Heart left ventricle (tissue), 16 donors: ENCODE results near the gene XXYLT1. TPM values are rescaled to one million over a fixed set of nuclear protein-coding genes. Genes with fewer than 3 reads are reported as not detected.

Experiments
- ATAC-seq, 4 donors: fragments of 200-7000 bp; cut with Tn5 transposase; one replicate each; pipeline ENCODE4 v1.9.1; 2020 to 2022; ENCODE audit warnings: moderate library complexity in 4 of 4, mild to moderate bottlenecking in 3 of 4, moderate number of reproducible peaks in 1 of 4
- DNase-seq, 5 donors: peaks; one replicate each; pipeline ENCODE4 v3.0.0-alpha.2; 2020
- H3K27ac ChIP-seq, 12 donors: fragments of 200-600 bp; sonication (generic) in 4 of 12; one replicate each; pipeline versions ENCODE4 v1.5.0 to v1.8.0; 2016 to 2022; ENCODE audit warnings: mild to moderate bottlenecking in 2 of 12
- H3K27me3 ChIP-seq, 9 donors: fragments of 200-600 bp; sonication (generic) in 2 of 9; one replicate each; pipeline versions ENCODE4 v1.5.1 to v1.8.0; 2016 to 2022; ENCODE audit warnings: mild to moderate bottlenecking in 3 of 9
- H3K36me3 ChIP-seq, 9 donors: fragments of 200-600 bp; sonication (generic) in 2 of 9; one replicate each; pipeline versions ENCODE4 v1.5.0 to v1.8.0; 2018 to 2022; ENCODE audit warnings: mild to moderate bottlenecking in 2 of 9
- H3K4me1 ChIP-seq, 12 donors: fragments of 200-600 bp; sonication (generic) in 4 of 12; one replicate each; pipeline versions ENCODE4 v1.5.0 to v1.8.0; 2016 to 2022; ENCODE audit warnings: mild to moderate bottlenecking in 3 of 12
- H3K4me3 ChIP-seq, 12 donors: fragments of 200-600 bp; sonication (generic) in 4 of 12; one replicate each; pipeline versions ENCODE4 v1.5.0 to v1.8.0; 2017 to 2022; ENCODE audit warnings: mild to moderate bottlenecking in 9 of 12, moderate library complexity in 4 of 12
- H3K9me3 ChIP-seq, 12 donors: fragments of 200-600 bp; sonication (generic) in 4 of 12; one replicate each; pipeline versions ENCODE4 v1.5.0 to v1.8.0; 2016 to 2022; ENCODE audit warnings: mild to moderate bottlenecking in 1 of 12
- POLR2A ChIP-seq, 2 donors: fragments of 450-650 bp; IDR thresholded peaks; one replicate each; pipeline ENCODE4 v1.6.1; 2017; ENCODE audit warnings: antibody characterized with exemption in 2 of 2, mild to moderate bottlenecking in 2 of 2, moderate library complexity in 2 of 2
- WGBS, 4 donors: extraction: QIAGEN DNeasy Blood & Tissue Kit in 2 of 4; methylation state at CpG; one replicate each; pipeline versions ENCODE4 v1.1.5 to v1.1.7; 2013 to 2018; 5-methylcytosine and 5-hydroxymethylcytosine counted together
- intact Hi-C, 10 donors: fragments of 100-400 bp; cut with DNase I; formaldehyde crosslinking; loops; one replicate each; pipeline versions ENCODE4 v1.11.1 to v1.14.2; 2022
- polyA plus RNA-seq, 2 donors: library from polyadenylated mRNA; stranded (reverse); fragments of 200-250 nt; gene quantifications; one replicate each; pipeline ENCODE4 v1.2.3, GENCODE V29; 2013
- total RNA-seq, 9 donors: library from RNA; depleted of rRNA in 2 of 9; stranded (reverse); fragments of >200 nt in 2 of 9; fragmentation: NEBNext Ultra II Directional in 3 of 9; extraction: Animal tissue kit (Norgen Biotek cat#: 25700) in 3 of 9; gene quantifications; one replicate each; pipeline versions ENCODE4 v1.1.0 to v1.2.4, GENCODE V29; 2016 to 2023
- TF ChIP-seq, protein P1 (sequence below), 12 donors: fragments of 200-600 bp; sonication (generic) in 4 of 12; IDR thresholded peaks; one replicate each; pipeline versions ENCODE4 v1.5.0 to v1.8.0; 2018 to 2022; ENCODE audit warnings: antibody characterized with exemption in 12 of 12, mild to moderate bottlenecking in 5 of 12
- donor health status: ischemic (EF 13 %, LVEDD 7.1; RV severe dilation, severe dysfunction).
- donor health status: healthy with polysubstance abuse.
- donor health status: DM: no; HTN: yes; CAD: no.
- donor health status: DM: no; HTN: no; CAD: no.
- donor health status: ischemic (EF 25% LVEDD 6.9; RV normal size, moderate dysfunction).
- donor health status: ischemic (EF 25% LVEDD 5.7; RV mildly dilated, moderate dysfunction).
- donor health status: healthy.
- donor health status: DM: yes; HTN: yes; CAD: no.
- donor health status: ischemic (EF 35%, LVEDD 5.7; RV mildly dilated, moderate dysfunction).
- donor health status: nonischemic (EF 11% LVEDD 7.7; RV severe dilation, severe dysfunction).
- donor health status: DM: yes; HTN: yes; CAD: no.
- donor health status: PGD.
- donor health status: ischemic (EF 29% LVEDD 5.4; RV normal size, mild dysfunction).
- donor health status: nonischemic (EF 23%, LVEDD 6.1; RV moderate dilation, normal function).

The XXYLT1 gene
- total and polyA plus RNA-seq, 11 donors: 1.9 to 8.6 (median 4.8) TPM

DNA sequence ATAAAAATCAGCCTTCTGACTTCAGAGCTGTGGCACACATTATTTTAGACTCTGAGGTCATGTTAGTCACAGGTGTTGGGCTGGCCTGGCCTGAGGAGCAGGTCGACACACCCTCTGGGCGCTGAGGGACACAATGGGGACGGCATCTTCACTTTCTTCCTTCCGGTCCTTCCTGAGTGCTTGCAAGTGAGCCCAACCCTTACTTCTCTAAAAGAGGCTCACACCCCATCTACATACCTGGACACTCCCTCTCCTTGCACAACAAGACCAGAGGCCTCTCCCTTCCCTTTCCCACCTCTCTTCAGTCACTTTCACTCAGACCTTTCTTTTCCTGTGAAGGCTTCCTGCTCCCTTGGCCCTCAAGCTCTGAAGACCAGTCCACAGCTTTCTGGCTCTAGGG lies 85.4 kb downstream of the XXYLT1 start:
- no peak for DNase-seq
- Histone ChIP-seq H3K9me3 (peaks cover 0 to 3% (median 0%) of the 10 kb centered on the region in 12 donors), H3K27ac (no peak overlapping the region), H3K4me3 (no peak overlapping the region), H3K27me3 (no peaks in the 10 kb centered on the region), H3K36me3 (no peaks in the 10 kb centered on the region), H3K4me1 (peaks cover 3 to 69% (median 49%) of the 10 kb centered on the region in 12 donors)
- 72 to 82% (median 79%) methylated on average over 4 of the region's 4 CpGs for WGBS, 4 donors
- intact Hi-C loops: loop anchor here in 1 of 10 donors (10.0 kb wide), 1 partner anchor 69 kb away; no protein-coding TSS in a partner anchor
- TF ChIP-seq, protein P1, sequence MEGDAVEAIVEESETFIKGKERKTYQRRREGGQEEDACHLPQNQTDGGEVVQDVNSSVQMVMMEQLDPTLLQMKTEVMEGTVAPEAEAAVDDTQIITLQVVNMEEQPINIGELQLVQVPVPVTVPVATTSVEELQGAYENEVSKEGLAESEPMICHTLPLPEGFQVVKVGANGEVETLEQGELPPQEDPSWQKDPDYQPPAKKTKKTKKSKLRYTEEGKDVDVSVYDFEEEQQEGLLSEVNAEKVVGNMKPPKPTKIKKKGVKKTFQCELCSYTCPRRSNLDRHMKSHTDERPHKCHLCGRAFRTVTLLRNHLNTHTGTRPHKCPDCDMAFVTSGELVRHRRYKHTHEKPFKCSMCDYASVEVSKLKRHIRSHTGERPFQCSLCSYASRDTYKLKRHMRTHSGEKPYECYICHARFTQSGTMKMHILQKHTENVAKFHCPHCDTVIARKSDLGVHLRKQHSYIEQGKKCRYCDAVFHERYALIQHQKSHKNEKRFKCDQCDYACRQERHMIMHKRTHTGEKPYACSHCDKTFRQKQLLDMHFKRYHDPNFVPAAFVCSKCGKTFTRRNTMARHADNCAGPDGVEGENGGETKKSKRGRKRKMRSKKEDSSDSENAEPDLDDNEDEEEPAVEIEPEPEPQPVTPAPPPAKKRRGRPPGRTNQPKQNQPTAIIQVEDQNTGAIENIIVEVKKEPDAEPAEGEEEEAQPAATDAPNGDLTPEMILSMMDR (IDR thresholded peaks at IDR 0.05): no peak
- TF ChIP-seq POLR2A (IDR thresholded peaks at IDR 0.05): no peak
- ATAC-seq: peak in 1 of 4 donors; percentile 48

DNA sequence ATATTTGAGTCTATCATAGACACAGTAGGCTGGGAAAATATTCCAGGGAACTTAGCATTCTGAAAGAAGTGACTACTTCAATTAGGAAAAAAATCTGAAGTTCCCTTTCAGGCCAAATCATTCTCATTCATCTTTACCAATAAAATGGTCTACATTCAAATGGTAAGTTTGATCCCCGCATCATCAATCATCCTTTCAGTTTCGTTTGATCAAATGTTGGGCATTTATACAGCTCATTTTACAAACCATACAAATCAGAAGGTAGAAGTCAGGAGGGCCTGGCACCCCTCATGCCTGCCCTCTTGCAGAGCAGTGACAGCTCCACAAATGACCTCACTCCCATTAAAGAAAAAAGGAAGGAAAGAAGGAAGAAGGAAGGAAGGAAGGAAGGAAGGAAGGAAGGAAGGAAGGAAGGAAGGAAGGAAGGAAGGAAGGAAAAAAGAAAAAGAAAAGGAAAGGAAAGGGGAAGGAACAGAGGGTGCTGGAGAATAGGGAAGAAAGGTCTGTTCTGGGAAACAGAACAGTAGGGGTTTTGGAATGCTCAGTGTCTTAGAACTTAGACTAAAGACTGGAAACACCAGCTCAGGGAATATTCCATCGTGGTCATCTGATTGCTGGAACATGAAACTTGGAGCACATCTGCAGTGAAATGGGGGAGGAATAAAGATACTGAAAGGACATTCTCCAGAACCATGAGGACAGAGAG lies 86.1 kb downstream of the XXYLT1 start:
- no peaks in the 10 kb centered on the region for H3K36me3 ChIP-seq
- H3K27ac ChIP-seq: peak overlapping the region in 1 of 12 donors; percentile 6
- intact Hi-C loops: loop anchor here in 1 of 10 donors (10.0 kb wide), 1 partner anchor 70 kb away; no protein-coding TSS in a partner anchor
- H3K4me3 ChIP-seq: no peak overlapping the region
- DNase-seq (no peak), ATAC-seq (no peak)
- peaks cover 3 to 76% (median 56%) of the 10 kb centered on the region in 12 donors for H3K4me1 ChIP-seq
- 79 to 83% (median 82%) methylated on average over 3 of the region's 3 CpGs for WGBS, 4 donors
- no peaks in the 10 kb centered on the region for H3K9me3 ChIP-seq
- no peaks in the 10 kb centered on the region for H3K27me3 ChIP-seq
- TF ChIP-seq, protein P1 (IDR thresholded peaks at IDR 0.05): no peak
- TF ChIP-seq POLR2A (IDR thresholded peaks at IDR 0.05): no peak

DNA sequence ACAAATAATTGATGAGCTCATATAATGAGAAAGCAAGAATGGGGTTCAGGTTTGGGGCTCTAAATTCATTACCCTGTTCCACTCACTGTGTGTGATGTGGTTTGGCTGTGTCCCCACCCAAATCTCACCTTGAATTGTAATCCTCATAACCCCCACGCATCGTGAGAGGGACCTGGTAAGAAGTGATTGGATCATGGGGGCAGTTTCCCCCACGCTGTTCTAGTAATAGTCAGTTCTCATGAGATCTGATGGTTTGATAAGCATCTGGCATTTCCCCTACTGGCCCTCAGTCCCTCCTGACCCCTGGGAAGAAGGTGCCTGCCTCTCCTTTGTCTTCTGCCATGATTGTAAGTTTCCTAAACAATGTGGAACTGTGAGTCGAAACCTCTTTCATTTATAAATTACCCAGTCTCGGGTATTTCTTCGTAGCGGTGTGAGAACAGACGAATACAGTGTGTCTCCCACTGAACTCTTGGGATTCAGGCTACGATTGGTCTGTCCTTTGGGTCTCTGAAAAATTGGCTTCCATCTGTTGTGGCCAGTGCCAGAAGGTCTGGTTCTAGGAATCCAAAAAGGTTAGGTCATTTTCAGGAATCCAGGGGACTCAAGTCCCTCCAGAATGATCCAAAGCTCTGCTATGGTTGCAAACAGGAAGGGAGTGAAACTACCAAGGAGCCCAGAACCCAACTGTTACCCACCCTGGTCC lies 87.7 kb downstream of the XXYLT1 start:
- ATAC-seq: peak in 1 of 4 donors; percentile 14

More for the DNA sequence above, 87.7 kb downstream of the XXYLT1 start:
- intact Hi-C loops: loop anchor here in 1 of 10 donors (10.0 kb wide), 1 partner anchor 72 kb away; no protein-coding TSS in a partner anchor
- DNase-seq: no peak
- peaks cover 3 to 90% (median 69%) of the 10 kb centered on the region in 12 donors for H3K4me1 ChIP-seq
- no peaks in the 10 kb centered on the region for H3K27me3 ChIP-seq
- H3K27ac ChIP-seq: peak overlapping the region in 10 of 12 donors; percentile 39 to 85 (median 53)
- H3K9me3 ChIP-seq: no peaks in the 10 kb centered on the region
- 55 to 68% (median 63%) methylated on average over 9 of the region's 9 CpGs for WGBS, 4 donors
- no peak overlapping the region for H3K4me3 ChIP-seq
- no peak for TF ChIP-seq POLR2A (IDR thresholded peaks at IDR 0.05)
- TF ChIP-seq, protein P1 (IDR thresholded peaks at IDR 0.05): no peak
- no peaks in the 10 kb centered on the region for H3K36me3 ChIP-seq
